HEK293T (cell line): ENCODE results near the gene SSX3.
"Not testable (repeated sequence)": the region's sequence is repeated elsewhere in the genome, so short reads cannot be mapped to it uniquely, and the experiment has no call there.

ENCODE experiments used
- ARNT ChIP-seq: fragments of 450-650 bp; IDR thresholded peaks from 2 replicates; pipeline ENCODE4 v1.6.1; 2017; ENCODE audit warnings: mild to moderate bottlenecking
- BHLHE40 ChIP-seq: fragments of 450-650 bp; IDR thresholded peaks from 2 replicates; pipeline ENCODE4 v1.6.1; 2016; ENCODE audit warnings: mild to moderate bottlenecking, moderate library complexity, borderline replicate concordance
- ELF4 ChIP-seq: fragments of 450-650 bp; IDR thresholded peaks from 2 replicates; pipeline ENCODE4 v1.6.1; 2017; ENCODE audit warnings: antibody characterized with exemption
- FOXA1 ChIP-seq: fragments of 450-650 bp; IDR thresholded peaks from 2 replicates; pipeline ENCODE4 v1.6.1; 2016; ENCODE audit warnings: mild to moderate bottlenecking
- FOXK2 ChIP-seq: fragments of 450-650 bp; IDR thresholded peaks from 2 replicates; pipeline ENCODE4 v1.6.1; 2016; ENCODE audit warnings: mild to moderate bottlenecking
- FOXM1 ChIP-seq: fragments of 450-650 bp; IDR thresholded peaks from 2 replicates; pipeline ENCODE4 v1.6.1; 2017; ENCODE audit warnings: mild to moderate bottlenecking, borderline replicate concordance
- PKNOX1 ChIP-seq: fragments of 450-650 bp; IDR thresholded peaks from 2 replicates; pipeline ENCODE4 v1.6.1; 2016
- SP1 ChIP-seq: fragments of 450-650 bp; IDR thresholded peaks from 2 replicates; pipeline ENCODE4 v1.6.1; 2017
- SUZ12 ChIP-seq: fragments of 450-650 bp; IDR thresholded peaks from 2 replicates; pipeline ENCODE4 v1.6.1; 2016; ENCODE audit warnings: mild to moderate bottlenecking
- TARDBP ChIP-seq: fragments of 450-650 bp; IDR thresholded peaks from 2 replicates; pipeline ENCODE4 v1.6.1; 2016
- ZNF384 ChIP-seq: fragments of 450-650 bp; IDR thresholded peaks from 2 replicates; pipeline ENCODE4 v1.6.1; 2016

GRCh38 chrX:48356315-48357094 is at the start of gene SSX3:
- not testable (repeated sequence) for TF ChIP-seq SUZ12, ARNT, ZNF384, FOXK2, SP1, FOXA1, TARDBP, FOXM1, ELF4, PKNOX1, BHLHE40
